ENCODE results near the gene MRPL54. TPM values are rescaled to one million over a fixed set of nuclear protein-coding genes. Genes with fewer than 3 reads are reported as not detected.

Gene MRPL54
- total and polyA plus RNA-seq, 9 donors = 14.5 to 113 (median 64.4) TPM

GRCh38 chr19:3737487-3738205 is 24.8 kb upstream of the MRPL54 start:
- intact Hi-C loops (cut with DNase I) = no loop called here
- 77 to 82% (median 78%) methylated on average over 10 of the region's 10 CpGs for WGBS, 3 donors
- Histone ChIP-seq H3K36me3 (no peaks in the 10 kb centered on the region), H3K4me3 (no peak overlapping the region), H3K4me1 (ENCODE audit: insufficient read depth) (no peaks in the 10 kb centered on the region), H3K9me3 (no peaks in the 10 kb centered on the region), H3K27me3 (no peaks in the 10 kb centered on the region), H3K27ac (no peak overlapping the region)
- TF ChIP-seq CTCF (IDR thresholded peaks at IDR 0.05) (no peak), POLR2A (IDR thresholded peaks at IDR 0.05) (no peak), EP300 (IDR thresholded peaks at IDR 0.05) (no peak)
- no peak for DNase-seq

- H3K4me3 ChIP-seq = no peak overlapping the region
- H3K4me1 ChIP-seq (ENCODE audit: insufficient read depth) = no peaks in the 10 kb centered on the region
- DNase-seq = no peak
- 75 to 79% (median 77%) methylated on average over 32 of the region's 32 CpGs for WGBS, 3 donors
- H3K9me3 ChIP-seq = no peaks in the 10 kb centered on the region
- intact Hi-C loops (cut with DNase I) = no loop called here
- no peak overlapping the region for H3K27ac ChIP-seq
- H3K36me3 ChIP-seq = no peaks in the 10 kb centered on the region
- H3K27me3 ChIP-seq = no peaks in the 10 kb centered on the region
- TF ChIP-seq POLR2A (IDR thresholded peaks at IDR 0.05) (no peak), EP300 (IDR thresholded peaks at IDR 0.05) (no peak), CTCF (IDR thresholded peaks at IDR 0.05) (no peak)
Measured at GRCh38 chr19:3738477-3739220, 23.8 kb upstream of the MRPL54 start.

- intact Hi-C loops (cut with DNase I) = no loop called here
- Histone ChIP-seq H3K4me3 (no peak overlapping the region), H3K36me3 (no peaks in the 10 kb centered on the region), H3K27ac (no peak overlapping the region), H3K9me3 (no peaks in the 10 kb centered on the region), H3K4me1 (ENCODE audit: insufficient read depth) (no peaks in the 10 kb centered on the region), H3K27me3 (no peaks in the 10 kb centered on the region)
- no peak for DNase-seq
- WGBS, 3 donors = 76 to 87% (median 84%) methylated on average over 24 of the region's 24 CpGs
- TF ChIP-seq CTCF (IDR thresholded peaks at IDR 0.05) = no peak
- no peak for TF ChIP-seq POLR2A (IDR thresholded peaks at IDR 0.05)
Measured at GRCh38 chr19:3740431-3740830, 22.1 kb upstream of the MRPL54 start.

- no peaks in the 10 kb centered on the region for H3K9me3 ChIP-seq
- DNase-seq = no peak
- H3K4me3 ChIP-seq = no peak overlapping the region
- H3K27me3 ChIP-seq = no peaks in the 10 kb centered on the region
- H3K36me3 ChIP-seq = no peaks in the 10 kb centered on the region
- no peaks in the 10 kb centered on the region for H3K4me1 ChIP-seq (ENCODE audit: insufficient read depth)
- no peak overlapping the region for H3K27ac ChIP-seq
- TF ChIP-seq EP300 (IDR thresholded peaks at IDR 0.05) (no peak), POLR2A (IDR thresholded peaks at IDR 0.05) (no peak), CTCF (IDR thresholded peaks at IDR 0.05) (no peak)
- intact Hi-C loops (cut with DNase I) = no loop called here
- 91 to 100% (median 94%) methylated on average over 2 of the region's 2 CpGs for WGBS, 3 donors
Measured at GRCh38 chr19:3743486-3743885, 19.0 kb upstream of the MRPL54 start.

All from ovary (tissue), 9 donors.